Testis (tissue), 3 donors: ENCODE measurements around the gene PSMD12. TPM values are rescaled to one million over a fixed set of nuclear protein-coding genes. Genes with fewer than 3 reads are reported as not detected.
"Not testable (repeated sequence)": the region's sequence is repeated elsewhere in the genome, so short reads cannot be mapped to it uniquely, and the experiment has no call there.

ENCODE experiments used
- DNase-seq: peaks from one replicate; pipeline ENCODE4 v3.0.0-alpha.2; 2019
- H3K27ac ChIP-seq, 2 donors: fragments of 200-600 bp; sonication (generic); one replicate each; pipeline ENCODE4 v1.5.1; 2019
- H3K27me3 ChIP-seq: fragments of 200-600 bp; sonication (generic); one replicate; pipeline ENCODE4 v1.5.1; 2019
- H3K36me3 ChIP-seq: fragments of 200-600 bp; sonication (generic); one replicate; pipeline ENCODE4 v1.5.1; 2017; ENCODE audit warnings: low read depth; ENCODE audit errors: missing control alignments
- H3K4me1 ChIP-seq: fragments of 200-600 bp; sonication (generic); one replicate; pipeline ENCODE4 v1.5.1; 2019
- H3K4me3 ChIP-seq, 2 donors: fragments of 200-600 bp; sonication (generic); one replicate each; pipeline ENCODE4 v1.5.1; 2017 to 2019
- H3K9me3 ChIP-seq: fragments of 200-600 bp; sonication (generic); one replicate; pipeline ENCODE4 v1.5.1; 2017
- CTCF ChIP-seq, 3 experiments: fragments of 450-650 bp in 2 of 3; fragments of 200-600 bp in 1 of 3; sonication (generic) in 1 of 3; IDR thresholded peaks; one replicate each; pipeline ENCODE4 v1.5.1; 2016 to 2019; ENCODE audit warnings: antibody characterized with exemption in 3 of 3, mild to moderate bottlenecking in 2 of 3, moderate library complexity in 1 of 3
- POLR2A ChIP-seq: fragments of 450-650 bp; IDR thresholded peaks from one replicate; pipeline ENCODE4 v1.6.1; 2017; ENCODE audit warnings: antibody characterized with exemption, mild to moderate bottlenecking, moderate library complexity
- WGBS, 2 donors: methylation state at CpG; one replicate each; pipeline ENCODE4 v1.1.5; 2018; 5-methylcytosine and 5-hydroxymethylcytosine counted together
- intact Hi-C: fragments of 100-400 bp; cut with DNase I; formaldehyde crosslinking; loops from one replicate; pipeline ENCODE4 v1.15.1; 2023; ENCODE audit warnings: low total_unique reads
- polyA plus RNA-seq: library from polyadenylated mRNA; stranded (reverse); fragments of 350-450 nt; fragmentation: Illumina TruSeq; extraction: RNeasy Lipid Tissue Mini Kit (QIAGEN cat#74804); gene quantifications from one replicate; pipeline ENCODE4 v1.2.3, GENCODE V29; 2014; ENCODE audit warnings: low read depth, low replicate concordance; ENCODE audit not compliant: insufficient read depth
- total RNA-seq, 2 donors: library from RNA; depleted of rRNA; stranded (reverse); fragments of >200 nt; gene quantifications; one replicate each; pipeline ENCODE4 v1.2.3, GENCODE V29; 2016

PSMD12 gene
- total and polyA plus RNA-seq, 3 donors from 2014 or later = 32.8 to 71.2 (median 46.3) TPM

- whole genome bisulfite sequencing, 2 donors = 81 to 84% methylated on average over 5 of the region's 5 CpGs
- Histone ChIP-seq H3K4me3 (no peak overlapping the region), H3K27me3 (no peaks in the 10 kb centered on the region), H3K27ac (no peak overlapping the region), H3K4me1 (no peaks in the 10 kb centered on the region), H3K9me3 (no peaks in the 10 kb centered on the region), H3K36me3 (no peaks in the 10 kb centered on the region)
- intact Hi-C loops = no loop called here
- TF ChIP-seq CTCF (IDR thresholded peaks at IDR 0.05) (no peak), POLR2A (no peak)
- DNase-seq = no peak
Observed at GRCh38 chr17:67335245-67335835, 31.0 kb downstream of the PSMD12 start.

- 96 to 100% methylated on average over 1 of the region's 1 CpG for WGBS, 2 donors
- H3K9me3 ChIP-seq, intact Hi-C loops, H3K4me3 ChIP-seq, H3K27me3 ChIP-seq, H3K36me3 ChIP-seq, H3K27ac ChIP-seq, DNase-seq, H3K4me1 ChIP-seq: not testable (repeated sequence)
Observed at GRCh38 chr17:67332162-67332508, 34.2 kb downstream of the PSMD12 start.

GRCh38 chr17:67331381-67332161 lies 34.8 kb downstream of the PSMD12 start:
- intact Hi-C loops, H3K4me3 ChIP-seq, H3K27ac ChIP-seq, H3K36me3 ChIP-seq, H3K27me3 ChIP-seq, H3K9me3 ChIP-seq, H3K4me1 ChIP-seq, DNase-seq: not testable (repeated sequence)
- 89 to 94% methylated on average over 4 to 8 of the region's 8 CpGs for WGBS, 2 donors

- no peak overlapping the region for H3K27ac ChIP-seq
- intact Hi-C loops = no loop called here
- no peak overlapping the region for H3K4me3 ChIP-seq
- 92 to 95% methylated on average over 3 of the region's 3 CpGs for WGBS, 2 donors
- H3K4me1 ChIP-seq = no peaks in the 10 kb centered on the region
- H3K36me3 ChIP-seq = no peaks in the 10 kb centered on the region
- DNase-seq = no peak
- no peaks in the 10 kb centered on the region for H3K27me3 ChIP-seq
- TF ChIP-seq CTCF (IDR thresholded peaks at IDR 0.05) (no peak), POLR2A (no peak)
- no peaks in the 10 kb centered on the region for H3K9me3 ChIP-seq
Observed at GRCh38 chr17:67328026-67328425, 38.4 kb downstream of the PSMD12 start.

GRCh38 chr17:67326959-67327745 lies 39.2 kb downstream of the PSMD12 start:
- intact Hi-C loops = not testable (repeated sequence)

GRCh38 chr17:67326440-67326839 lies 39.9 kb downstream of the PSMD12 start:
- 100% methylated on average over 3 of the region's 3 CpGs for WGBS, 2 donors
- DNase-seq = no peak
- intact Hi-C loops = no loop called here
- no peaks in the 10 kb centered on the region for H3K27me3 ChIP-seq
- H3K27ac ChIP-seq = no peak overlapping the region
- no peaks in the 10 kb centered on the region for H3K4me1 ChIP-seq
- H3K9me3 ChIP-seq = no peaks in the 10 kb centered on the region
- TF ChIP-seq POLR2A (no peak), CTCF (IDR thresholded peaks at IDR 0.05) (no peak)
- no peaks in the 10 kb centered on the region for H3K36me3 ChIP-seq
- H3K4me3 ChIP-seq = no peak overlapping the region

More at GRCh38 chr17:67326959-67327745, 39.2 kb downstream of the PSMD12 start:
- WGBS, 2 donors = 85 to 88% methylated on average over 13 of the region's 13 CpGs
- H3K36me3 ChIP-seq, H3K27me3 ChIP-seq, H3K4me3 ChIP-seq, DNase-seq, H3K27ac ChIP-seq, H3K4me1 ChIP-seq, H3K9me3 ChIP-seq: not testable (repeated sequence)
